ENCODE measurements around the gene PRCD.
A peak's percentile ranks its signal among the peaks of the same experiment; 100 is the strongest.

The PRCD gene

DNA sequence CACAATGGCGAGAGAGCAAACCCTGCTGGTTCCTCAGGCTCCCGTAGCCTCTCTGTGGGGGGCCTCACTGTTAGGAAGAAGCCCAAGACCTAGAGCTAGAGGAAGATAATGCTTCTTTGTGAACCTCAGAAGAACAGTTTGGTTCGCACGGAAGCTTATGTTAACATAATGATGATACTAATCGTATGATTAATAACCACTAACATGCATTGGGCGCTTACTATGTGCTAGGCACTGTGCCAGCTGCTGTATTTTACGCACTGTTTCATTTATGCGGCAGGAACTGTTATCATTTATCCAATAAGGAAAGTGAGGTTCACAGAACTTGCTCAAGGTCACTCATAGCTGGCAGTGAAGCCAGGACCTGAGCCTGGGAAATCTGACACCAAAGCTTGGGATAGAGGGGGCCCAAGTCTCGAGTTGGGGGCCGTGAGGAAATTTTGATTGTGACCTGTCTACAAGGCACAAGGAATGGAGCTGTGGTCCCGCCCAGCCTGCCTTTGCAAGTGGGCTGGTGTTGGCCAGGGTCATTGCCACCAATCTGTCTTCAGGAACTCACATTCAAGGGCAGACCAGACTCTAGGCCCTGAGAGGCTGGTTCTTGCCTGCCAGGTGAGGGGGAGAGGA, 6.8 kb downstream of the PRCD start:
- Mint-ChIP-seq H3K4me3 (no peak overlapping the region), H3K9me3 (no peaks in the 10 kb centered on the region), H3K36me3 (peaks cover 1 to 7% of the 10 kb centered on the region in 2 donors), H3K4me1 (peaks cover 5 to 9% of the 10 kb centered on the region in 2 donors), H3K27ac (no peak overlapping the region), H3K27me3 (peaks cover 20 to 23% of the 10 kb centered on the region in 2 donors)
- no peak for DNase-seq
- no peak for ATAC-seq (replicated peaks)

- no peak overlapping the region for H3K27ac Mint-ChIP-seq
- no peak overlapping the region for H3K4me3 Mint-ChIP-seq
- peaks cover 5 to 9% of the 10 kb centered on the region in 2 donors for H3K4me1 Mint-ChIP-seq
- DNase-seq, result peak; percentile 48
- peaks cover 1 to 5% of the 10 kb centered on the region in 2 donors for H3K36me3 Mint-ChIP-seq
- no peaks in the 10 kb centered on the region for H3K9me3 Mint-ChIP-seq
- ATAC-seq (replicated peaks), result peak; percentile 92 to 94
- peaks cover 16 to 19% of the 10 kb centered on the region in 2 donors for H3K27me3 Mint-ChIP-seq
These were observed 7.4 kb downstream of the PRCD start for GRCh38 chr17:76547183-76547641.

DNA sequence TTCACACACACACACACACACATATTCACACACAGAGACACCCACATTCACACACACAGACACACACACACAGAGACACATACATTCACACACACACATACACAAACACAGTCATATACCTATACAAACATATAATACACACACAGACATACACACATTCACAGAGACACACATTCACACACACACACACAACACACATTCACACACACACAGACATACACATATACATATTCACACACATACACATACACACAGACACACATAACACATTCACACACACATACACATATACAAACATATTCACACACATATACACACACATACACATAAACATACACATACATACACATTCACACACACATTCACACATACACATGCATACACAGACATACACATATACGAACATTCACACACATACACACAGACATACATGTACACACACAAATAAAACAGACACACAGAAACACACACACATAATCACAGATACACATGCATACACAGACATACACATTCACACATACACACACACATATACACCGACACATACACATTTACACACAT, 7.9 kb downstream of the PRCD start:
- no peak for ATAC-seq (replicated peaks)
- peaks cover 1 to 3% of the 10 kb centered on the region in 2 donors for H3K36me3 Mint-ChIP-seq
- no peak overlapping the region for H3K4me3 Mint-ChIP-seq
- H3K4me1 Mint-ChIP-seq, result peaks cover 5 to 9% of the 10 kb centered on the region in 2 donors
- H3K27me3 Mint-ChIP-seq, result peaks cover 11 to 14% of the 10 kb centered on the region in 2 donors
- H3K27ac Mint-ChIP-seq, result no peak overlapping the region
- DNase-seq, result no peak
- no peaks in the 10 kb centered on the region for H3K9me3 Mint-ChIP-seq

GRCh38 chr17:76548378-76549214, 8.8 kb downstream of the PRCD start:
- Mint-ChIP-seq H3K27me3 (peaks cover 9 to 12% of the 10 kb centered on the region in 2 donors), H3K4me3 (no peak overlapping the region), H3K27ac (no peak overlapping the region), H3K36me3 (peaks cover 1 to 3% of the 10 kb centered on the region in 2 donors), H3K4me1 (peaks cover 5 to 9% of the 10 kb centered on the region in 2 donors), H3K9me3 (no peaks in the 10 kb centered on the region)
- DNase-seq (no peak), ATAC-seq (replicated peaks) (no peak)

DNA sequence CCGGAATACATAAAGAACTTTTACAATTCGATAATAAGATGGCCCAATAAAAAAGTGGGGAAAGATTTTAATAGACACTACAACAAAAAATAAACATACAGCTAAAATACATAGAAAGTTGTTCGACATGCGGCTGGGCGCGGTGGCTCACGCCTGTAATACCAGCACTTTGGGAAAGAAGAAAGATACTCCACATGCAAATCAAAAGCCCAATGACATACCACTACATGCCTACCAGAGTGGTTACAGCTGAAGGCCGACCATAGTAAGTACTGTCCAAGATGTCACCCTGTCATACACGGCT, 9.3 kb downstream of the PRCD start:
- Mint-ChIP-seq H3K27ac (no peak overlapping the region), H3K4me3 (no peak overlapping the region), H3K27me3 (peaks cover 5 to 7% of the 10 kb centered on the region in 2 donors), H3K4me1 (peaks cover 5 to 9% of the 10 kb centered on the region in 2 donors), H3K9me3 (no peaks in the 10 kb centered on the region), H3K36me3 (peaks cover under 1 to 1% of the 10 kb centered on the region in 2 donors)
- no peak for DNase-seq
- ATAC-seq (replicated peaks), result no peak

DNA sequence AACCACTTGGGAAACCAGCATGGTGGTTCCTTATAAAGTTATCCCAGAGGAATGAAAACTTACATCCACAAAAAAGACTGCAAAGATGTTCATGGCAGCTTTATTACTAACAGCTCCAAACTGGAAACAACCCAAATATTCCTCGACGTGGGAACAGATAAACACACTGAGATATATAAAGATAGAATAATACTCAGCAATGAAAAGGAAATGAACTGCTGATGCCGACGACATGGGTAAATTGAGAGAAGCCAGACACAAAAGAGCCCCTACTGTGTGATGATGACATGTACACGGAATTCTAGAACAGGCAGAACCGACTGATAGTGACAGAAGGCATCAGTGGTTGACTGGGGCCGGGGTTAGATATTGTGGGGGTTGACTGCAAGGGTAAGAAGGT, 9.7 kb downstream of the PRCD start:
- DNase-seq, result no peak
- H3K36me3 Mint-ChIP-seq, result peaks cover 0 to 1% of the 10 kb centered on the region in 2 donors
- peaks cover 6 to 9% of the 10 kb centered on the region in 2 donors for H3K4me1 Mint-ChIP-seq
- H3K9me3 Mint-ChIP-seq, result no peaks in the 10 kb centered on the region
- peaks cover 3 to 4% of the 10 kb centered on the region in 2 donors for H3K27me3 Mint-ChIP-seq
- H3K4me3 Mint-ChIP-seq, result no peak overlapping the region
- no peak overlapping the region for H3K27ac Mint-ChIP-seq
- ATAC-seq (replicated peaks), result no peak

- peaks cover 9 to 11% of the 10 kb centered on the region in 2 donors for H3K4me1 Mint-ChIP-seq
- no peak overlapping the region for H3K27ac Mint-ChIP-seq
- no peak for DNase-seq
- H3K36me3 Mint-ChIP-seq, result no peaks in the 10 kb centered on the region
- no peaks in the 10 kb centered on the region for H3K9me3 Mint-ChIP-seq
- no peak overlapping the region for H3K4me3 Mint-ChIP-seq
- no peak for ATAC-seq (replicated peaks)
- H3K27me3 Mint-ChIP-seq, result no peaks in the 10 kb centered on the region
These were observed 11.1 kb downstream of the PRCD start for GRCh38 chr17:76550712-76551615.

DNA sequence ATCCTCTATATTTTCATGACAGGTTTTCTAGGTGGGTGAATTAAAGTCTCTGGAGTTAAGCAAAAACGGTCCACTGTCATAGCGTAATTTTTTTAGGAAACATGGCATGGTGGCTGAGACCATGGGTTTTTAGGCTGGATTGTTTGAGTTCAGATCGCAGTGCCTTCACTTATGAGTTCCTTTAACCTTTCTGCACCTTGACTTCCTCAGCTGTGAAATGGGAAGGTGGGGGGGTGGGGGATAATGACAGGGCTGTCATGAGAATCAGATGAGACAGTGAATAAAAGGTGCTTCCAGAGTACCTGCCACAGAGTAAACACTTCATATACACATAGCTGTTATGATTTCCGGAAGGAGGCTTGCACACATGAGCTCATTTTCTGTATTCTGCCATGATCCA, 11.8 kb downstream of the PRCD start:
- Mint-ChIP-seq H3K4me3 (no peak overlapping the region), H3K27ac (no peak overlapping the region), H3K9me3 (no peaks in the 10 kb centered on the region), H3K4me1 (peaks cover 12 to 13% of the 10 kb centered on the region in 2 donors), H3K27me3 (no peaks in the 10 kb centered on the region), H3K36me3 (no peaks in the 10 kb centered on the region)
- ATAC-seq (replicated peaks), result no peak
- no peak for DNase-seq

DNA sequence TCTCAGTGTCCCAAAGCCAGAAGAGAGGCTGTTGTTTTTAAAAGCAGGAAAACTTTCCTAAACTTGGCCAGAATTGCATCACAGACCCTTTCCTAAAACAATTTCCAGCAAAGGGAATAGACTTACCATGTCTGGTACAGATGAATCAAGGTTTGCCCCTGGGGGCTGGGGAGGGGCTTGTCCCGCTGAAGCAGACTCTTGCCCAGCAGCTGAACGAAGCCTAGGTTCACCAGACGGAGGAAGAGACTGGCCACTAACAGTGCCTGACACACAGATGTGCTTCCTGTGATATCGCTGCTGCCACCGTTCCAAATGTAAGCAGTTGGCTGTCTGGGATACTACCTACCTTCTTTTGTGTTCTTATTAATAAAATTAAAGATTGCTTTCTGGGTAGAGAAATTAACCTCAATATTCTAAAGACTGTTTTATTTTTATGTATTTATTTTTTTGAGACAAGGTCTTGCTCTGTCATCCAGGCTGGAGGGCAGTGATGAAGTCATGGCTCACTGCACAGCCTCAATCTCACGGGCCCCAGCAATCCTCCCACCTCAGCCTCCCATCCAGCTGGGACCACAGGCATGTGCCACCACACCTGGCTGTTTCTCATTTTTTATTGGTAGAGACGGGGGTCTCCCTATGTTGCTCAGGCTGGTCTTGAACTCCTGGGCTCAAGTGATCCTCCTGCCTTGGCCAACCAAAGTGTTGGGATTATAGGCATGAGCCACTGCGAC, 13.5 kb downstream of the PRCD start:
- ATAC-seq (replicated peaks) (no peak), DNase-seq (no peak)
- Mint-ChIP-seq H3K4me1 (peaks cover 17 to 28% of the 10 kb centered on the region in 2 donors), H3K27ac (no peak overlapping the region), H3K4me3 (no peak overlapping the region), H3K27me3 (no peaks in the 10 kb centered on the region), H3K9me3 (no peaks in the 10 kb centered on the region), H3K36me3 (peaks cover 3 to 12% of the 10 kb centered on the region in 2 donors)

DNA sequence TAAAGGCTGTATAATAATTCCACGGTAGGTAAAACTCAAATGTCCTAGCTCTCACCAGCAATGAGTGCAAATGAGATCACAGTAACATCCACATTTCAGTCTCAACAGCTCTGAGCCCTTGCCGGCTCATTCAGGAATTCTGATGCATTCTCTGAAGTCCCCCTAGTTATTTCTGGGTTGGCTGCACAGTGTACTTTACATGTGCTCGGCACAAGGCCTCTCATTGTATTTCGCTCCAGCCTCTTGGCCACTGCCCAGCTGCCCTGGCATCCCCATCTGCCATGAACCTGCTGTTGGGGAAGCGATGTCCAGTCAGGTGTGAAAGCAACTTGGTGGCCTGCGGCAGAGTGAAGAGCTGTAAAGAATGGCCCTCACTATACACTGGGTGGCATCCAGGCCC, 14.3 kb downstream of the PRCD start:
- ATAC-seq (replicated peaks) (no peak), DNase-seq (no peak)
- H3K36me3 Mint-ChIP-seq, result peaks cover 4 to 17% of the 10 kb centered on the region in 2 donors
- no peak overlapping the region for H3K27ac Mint-ChIP-seq
- H3K27me3 Mint-ChIP-seq, result no peaks in the 10 kb centered on the region
- no peak overlapping the region for H3K4me3 Mint-ChIP-seq
- H3K9me3 Mint-ChIP-seq, result no peaks in the 10 kb centered on the region
- peaks cover 21 to 36% of the 10 kb centered on the region in 2 donors for H3K4me1 Mint-ChIP-seq

- Mint-ChIP-seq H3K27ac (peak overlapping the region; percentile 100), H3K9me3 (no peaks in the 10 kb centered on the region), H3K27me3 (no peaks in the 10 kb centered on the region), H3K4me1 (peaks cover 25 to 53% of the 10 kb centered on the region in 2 donors), H3K4me3 (peak overlapping the region; percentile 94 to 98), H3K36me3 (peaks cover 12 to 28% of the 10 kb centered on the region in 2 donors)
- ATAC-seq (replicated peaks) (peak; percentile 28 to 37), DNase-seq (peak; percentile 27)
These were observed 17.0 kb downstream of the PRCD start for GRCh38 chr17:76556765-76557367.

- H3K27me3 Mint-ChIP-seq, result no peaks in the 10 kb centered on the region
- ATAC-seq (replicated peaks), result peak; percentile 93 to 98
- DNase-seq, result peak; percentile 96
- no peaks in the 10 kb centered on the region for H3K9me3 Mint-ChIP-seq
- H3K4me3 Mint-ChIP-seq, result peak overlapping the region; percentile 94 to 98
- peak overlapping the region; percentile 100 for H3K27ac Mint-ChIP-seq
- peaks cover 27 to 56% of the 10 kb centered on the region in 2 donors for H3K4me1 Mint-ChIP-seq
- H3K36me3 Mint-ChIP-seq, result peaks cover 14 to 31% of the 10 kb centered on the region in 2 donors
These were observed 17.7 kb downstream of the PRCD start for GRCh38 chr17:76557368-76558197.
